Mesodermal cell (in vitro differentiated cells): Measurements from ENCODE around the gene BCKDHA.

Experiments
- H3K27ac ChIP-seq: 2 replicates; pipeline ENCODE4 v1.7.0; 2013; ENCODE audit warnings: mild to moderate bottlenecking, low read depth, low read length, moderate library complexity; ENCODE audit not compliant: severe bottlenecking
- H3K36me3 ChIP-seq: 2 replicates; pipeline ENCODE4 v1.7.1; 2013; ENCODE audit warnings: mild to moderate bottlenecking, low read length, moderate library complexity; ENCODE audit not compliant: control insufficient read depth, insufficient read depth
- H3K4me1 ChIP-seq: one replicate; pipeline ENCODE4 v1.7.1; 2013; ENCODE audit warnings: mild to moderate bottlenecking, low read length; ENCODE audit not compliant: insufficient read depth, control insufficient read depth, poor library complexity, severe bottlenecking
- H3K4me3 ChIP-seq: 2 replicates; pipeline ENCODE4 v1.7.0; 2013; ENCODE audit warnings: low read length, control low read depth, mild to moderate bottlenecking; ENCODE audit not compliant: insufficient read depth, poor library complexity, severe bottlenecking; ENCODE audit errors: extremely low read depth
- H3K9me3 ChIP-seq: 2 replicates; pipeline ENCODE4 v1.7.1; 2013; ENCODE audit warnings: mild to moderate bottlenecking, low read length, moderate library complexity; ENCODE audit not compliant: control insufficient read depth
- WGBS, 2 experiments: methylation state at CpG; one replicate each; pipeline ENCODE4 v1.1.5; 2013; ENCODE audit warnings: missing lambda C conversion rate in 2 of 2; ENCODE audit not compliant: insufficient coverage in 2 of 2; 5-methylcytosine and 5-hydroxymethylcytosine counted together

The BCKDHA gene

GRCh38 chr19:41416194-41416674, 18.6 kb downstream of the BCKDHA start:
- Histone ChIP-seq H3K9me3 (no peaks in the 10 kb centered on the region), H3K36me3 (peaks cover 58% of the 10 kb centered on the region), H3K27ac (no peak overlapping the region), H3K4me1 (no peaks in the 10 kb centered on the region), H3K4me3 (no peak overlapping the region)
- WGBS, 2 experiments: 93 to 94% methylated on average over 11 to 12 of the region's 12 CpGs

GRCh38 chr19:41420101-41420880, 22.7 kb downstream of the BCKDHA start:
- Histone ChIP-seq H3K9me3 (no peaks in the 10 kb centered on the region), H3K4me3 (no peak overlapping the region), H3K27ac (no peak overlapping the region), H3K36me3 (peaks cover 62% of the 10 kb centered on the region), H3K4me1 (no peaks in the 10 kb centered on the region)
- 87 to 91% methylated on average over 6 to 7 of the region's 8 CpGs for WGBS, 2 experiments

GRCh38 chr19:41421314-41421713, 23.7 kb downstream of the BCKDHA start:
- Histone ChIP-seq H3K36me3 (peaks cover 61% of the 10 kb centered on the region), H3K4me3 (no peak overlapping the region), H3K9me3 (no peaks in the 10 kb centered on the region), H3K4me1 (no peaks in the 10 kb centered on the region), H3K27ac (no peak overlapping the region)
- 95 to 97% methylated on average over 4 to 6 of the region's 6 CpGs for WGBS, 2 experiments

GRCh38 chr19:41421973-41422372, 24.4 kb downstream of the BCKDHA start:
- Histone ChIP-seq H3K4me3 (no peak overlapping the region), H3K27ac (no peak overlapping the region), H3K9me3 (no peaks in the 10 kb centered on the region), H3K4me1 (peaks cover 5% of the 10 kb centered on the region), H3K36me3 (peaks cover 55% of the 10 kb centered on the region)
- 95 to 96% methylated on average over 17 to 18 of the region's 20 CpGs for WGBS, 2 experiments

DNA sequence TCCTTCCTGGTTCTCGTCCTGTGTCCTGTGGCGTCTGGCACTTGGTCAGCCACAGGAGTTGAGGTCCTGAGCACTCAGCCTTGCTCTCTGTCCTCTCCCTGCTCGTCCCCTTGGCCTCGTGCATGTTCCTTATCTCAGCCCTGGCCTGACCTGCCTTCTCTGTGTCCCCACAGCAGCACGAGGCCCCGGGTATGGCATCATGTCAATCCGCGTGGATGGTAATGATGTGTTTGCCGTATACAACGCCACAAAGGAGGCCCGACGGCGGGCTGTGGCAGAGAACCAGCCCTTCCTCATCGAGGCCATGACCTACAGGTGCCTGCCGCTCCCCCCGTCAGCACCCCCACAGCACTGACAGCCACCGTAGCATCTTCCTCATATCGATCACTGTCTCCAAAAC, 24.8 kb downstream of the BCKDHA start:
- 91 to 96% methylated on average over 18 of the region's 18 CpGs for WGBS, 2 experiments
- no peaks in the 10 kb centered on the region for H3K9me3 ChIP-seq
- H3K27ac ChIP-seq: no peak overlapping the region
- no peak overlapping the region for H3K4me3 ChIP-seq
- H3K4me1 ChIP-seq: peaks cover 7% of the 10 kb centered on the region
- H3K36me3 ChIP-seq: peaks cover 55% of the 10 kb centered on the region

- 93 to 98% methylated on average over 11 to 12 of the region's 12 CpGs for WGBS, 2 experiments
- no peaks in the 10 kb centered on the region for H3K9me3 ChIP-seq
Measured at GRCh38 chr19:41422955-41423354, 25.3 kb downstream of the BCKDHA start.

GRCh38 chr19:41424335-41425173, 26.9 kb downstream of the BCKDHA start:
- Histone ChIP-seq H3K9me3 (no peaks in the 10 kb centered on the region), H3K27ac (no peak overlapping the region), H3K36me3 (peaks cover 51% of the 10 kb centered on the region), H3K4me1 (peaks cover 22% of the 10 kb centered on the region), H3K4me3 (no peak overlapping the region)
- 93 to 94% methylated on average over 17 of the region's 21 CpGs for WGBS, 2 experiments

More at GRCh38 chr19:41422955-41423354, 25.3 kb downstream of the BCKDHA start:
- peaks cover 12% of the 10 kb centered on the region for H3K4me1 ChIP-seq
- no peak overlapping the region for H3K4me3 ChIP-seq
- H3K27ac ChIP-seq: no peak overlapping the region
- H3K36me3 ChIP-seq: peaks cover 55% of the 10 kb centered on the region

DNA sequence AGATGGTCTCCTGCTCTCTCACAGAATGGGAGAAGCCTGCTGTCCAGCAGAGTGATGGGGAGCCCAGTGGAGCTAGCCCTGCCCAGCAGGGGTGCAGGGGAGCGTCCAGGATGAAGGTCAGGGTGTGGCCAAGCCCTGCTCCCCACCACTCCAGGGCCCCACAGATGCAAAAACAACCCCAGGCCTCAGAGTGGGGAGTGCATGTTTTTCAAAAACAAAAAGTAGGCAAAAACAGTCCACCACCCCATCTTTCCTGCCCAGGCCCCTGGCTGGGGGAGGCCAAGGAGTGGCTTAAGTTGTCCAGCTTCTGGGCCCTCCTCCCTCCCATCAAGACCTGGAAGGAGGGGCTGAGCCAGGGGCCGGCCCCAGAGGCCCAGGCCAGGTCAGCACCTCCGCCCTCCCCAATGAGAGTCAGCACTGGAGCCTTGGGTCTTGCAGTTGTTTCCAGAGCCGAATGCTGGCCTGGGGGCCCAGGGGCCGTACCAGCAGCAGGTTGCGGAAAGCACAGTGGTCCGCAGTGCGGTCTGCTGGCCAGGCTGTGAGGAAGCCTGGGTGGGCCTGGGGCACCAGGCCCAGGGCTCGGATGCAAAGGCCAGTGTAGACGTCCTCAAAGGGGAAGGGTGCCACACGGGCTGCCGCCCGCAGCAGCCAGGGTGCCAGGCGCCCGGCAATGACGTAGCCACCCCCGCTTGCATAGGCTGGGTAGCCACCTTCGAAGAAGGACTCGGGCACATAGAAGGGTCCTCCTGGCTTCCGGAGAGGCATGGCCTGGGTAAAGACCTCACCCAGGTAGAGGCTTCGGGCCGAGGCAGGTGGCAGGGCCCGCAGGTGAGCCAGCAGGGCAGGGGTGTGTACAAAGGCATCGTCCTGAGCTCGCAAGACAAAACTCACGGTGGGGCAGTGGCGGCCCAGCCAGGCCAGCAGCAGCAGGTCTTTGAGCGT, 27.8 kb downstream of the BCKDHA start:
- WGBS, 2 experiments: 92 to 94% methylated on average over 25 to 27 of the region's 28 CpGs
- H3K4me3 ChIP-seq: no peak overlapping the region
- H3K9me3 ChIP-seq: no peaks in the 10 kb centered on the region
- peaks cover 43% of the 10 kb centered on the region for H3K36me3 ChIP-seq
- H3K4me1 ChIP-seq: peaks cover 22% of the 10 kb centered on the region
- H3K27ac ChIP-seq: no peak overlapping the region

- no peaks in the 10 kb centered on the region for H3K9me3 ChIP-seq
- H3K36me3 ChIP-seq: peaks cover 41% of the 10 kb centered on the region
- H3K27ac ChIP-seq: peak overlapping the region; percentile 57
- peak overlapping the region; percentile 37 for H3K4me3 ChIP-seq
- 91 to 92% methylated on average over 31 to 33 of the region's 36 CpGs for WGBS, 2 experiments
- H3K4me1 ChIP-seq: peaks cover 25% of the 10 kb centered on the region
Measured at GRCh38 chr19:41426116-41426841, 28.7 kb downstream of the BCKDHA start.
